Stimulated activated CD4-positive, alpha-beta T cell treated with anti-CD3 and anti-CD28 coated beads, Interleukin-2, amount 100 ng/mL, for 48 hours (primary cell): ENCODE results near the gene KCNJ6.

ENCODE experiments used
- DNase-seq, 2 donors: peaks; one replicate each; pipeline ENCODE4 v3.0.0-alpha.2; 2020

The KCNJ6 gene

DNA sequence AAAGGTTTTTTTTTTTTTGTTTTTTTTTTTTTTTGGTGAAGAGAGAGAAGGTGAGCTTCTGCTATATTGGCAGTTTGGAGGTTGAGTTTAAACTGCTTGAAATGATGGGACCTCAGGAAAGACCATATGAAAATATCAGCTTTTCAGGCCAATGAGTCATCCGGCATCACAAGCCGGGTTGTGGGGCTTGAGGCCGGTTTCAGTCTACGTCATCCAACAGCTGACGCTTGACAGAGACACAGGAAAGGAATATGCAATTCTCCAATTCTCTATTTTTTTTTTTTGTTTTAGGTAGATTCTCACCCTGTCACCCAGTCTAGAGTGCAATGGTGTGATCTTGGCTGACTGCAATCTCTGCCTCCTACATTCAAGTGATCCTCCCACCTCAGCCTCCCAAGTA is 52.4 kb downstream of the KCNJ6 start:
- no peak for DNase-seq

GRCh38 chr21:37862536-37862935 is 53.7 kb downstream of the KCNJ6 start:
- no peak for DNase-seq

DNA sequence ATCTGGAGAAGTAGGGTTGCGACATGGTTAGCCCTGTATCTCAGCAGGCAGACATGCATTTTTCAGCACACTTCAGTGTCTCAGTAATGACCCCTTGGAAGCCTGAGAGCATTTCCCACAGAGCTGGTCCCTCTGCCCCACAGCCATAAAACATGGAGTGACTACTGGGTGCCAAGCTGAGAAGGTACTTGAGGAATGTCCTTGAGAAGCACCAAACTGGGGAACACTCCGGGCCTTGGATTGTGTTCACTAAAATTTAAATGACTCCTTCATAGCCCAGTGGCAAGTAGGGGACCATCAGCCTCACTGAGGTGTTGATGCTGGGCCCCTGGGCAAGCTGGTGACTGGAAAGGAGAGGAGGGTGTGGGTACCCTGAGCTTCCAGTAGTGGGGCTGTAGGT is 54.7 kb downstream of the KCNJ6 start:
- DNase-seq = no peak

DNA sequence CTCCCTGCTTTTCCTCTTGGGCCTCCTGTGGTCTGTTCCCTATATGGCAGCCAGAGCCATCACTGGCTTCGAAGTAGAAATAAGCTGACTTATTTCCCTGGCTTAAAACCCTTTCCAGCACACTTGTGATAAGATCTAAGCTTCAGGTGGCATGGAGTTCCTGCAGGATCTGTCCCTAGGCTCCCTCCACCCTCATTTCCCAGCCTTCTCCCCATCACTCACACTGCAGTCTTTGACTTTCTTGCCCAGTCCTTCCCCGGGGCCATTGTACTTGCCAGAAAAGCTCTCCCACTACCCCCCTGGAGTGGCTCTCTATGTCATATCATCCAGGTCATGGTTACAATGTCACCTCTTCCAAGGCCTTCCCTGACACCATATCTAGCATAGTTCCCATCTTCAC is 55.8 kb downstream of the KCNJ6 start:
- no peak for DNase-seq

- DNase-seq = no peak
Measured at GRCh38 chr21:37855647-37856625, 60.3 kb downstream of the KCNJ6 start.

DNA sequence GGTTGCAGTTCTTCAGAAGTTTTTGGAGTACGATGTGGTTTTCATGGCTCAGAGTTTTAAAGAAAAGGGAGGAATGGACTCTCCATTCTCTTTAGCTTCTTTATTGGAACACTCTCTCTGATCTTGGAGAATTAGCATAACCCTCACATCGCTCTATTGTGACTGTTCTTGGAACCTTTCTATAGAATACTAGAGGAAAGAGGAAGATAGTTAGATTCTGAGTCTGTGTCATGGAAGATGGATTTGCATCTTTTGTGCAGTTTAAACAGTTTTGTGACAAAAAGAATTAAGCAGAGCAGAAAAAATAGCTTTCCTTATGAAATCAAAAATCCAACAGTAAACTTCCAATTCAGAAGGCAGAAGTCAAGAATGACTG is 61.0 kb downstream of the KCNJ6 start:
- DNase-seq = no peak

GRCh38 chr21:37849506-37850102 is 66.7 kb downstream of the KCNJ6 start:
- DNase-seq = no peak

- DNase-seq = no peak
Measured at GRCh38 chr21:37848721-37849490, 67.4 kb downstream of the KCNJ6 start.

DNA sequence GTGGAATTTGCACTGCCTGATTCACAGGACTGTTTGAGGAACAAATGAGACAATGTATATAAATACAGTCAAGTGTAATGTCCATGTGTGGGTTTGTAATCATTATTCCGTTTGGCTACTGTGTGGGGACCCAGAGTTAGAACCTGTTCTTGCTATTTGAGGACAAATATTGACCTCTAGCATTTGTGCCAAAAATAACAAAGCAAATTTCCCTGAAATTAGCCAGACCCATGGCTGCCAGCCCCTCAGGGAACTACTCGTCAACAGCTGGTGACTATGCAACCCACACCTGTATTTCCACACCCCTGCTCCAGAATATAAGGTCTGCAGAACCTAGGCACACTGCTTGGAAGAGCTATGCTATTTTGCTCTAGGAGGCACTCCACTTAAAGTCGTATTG is 70.7 kb downstream of the KCNJ6 start:
- DNase-seq = no peak

DNA sequence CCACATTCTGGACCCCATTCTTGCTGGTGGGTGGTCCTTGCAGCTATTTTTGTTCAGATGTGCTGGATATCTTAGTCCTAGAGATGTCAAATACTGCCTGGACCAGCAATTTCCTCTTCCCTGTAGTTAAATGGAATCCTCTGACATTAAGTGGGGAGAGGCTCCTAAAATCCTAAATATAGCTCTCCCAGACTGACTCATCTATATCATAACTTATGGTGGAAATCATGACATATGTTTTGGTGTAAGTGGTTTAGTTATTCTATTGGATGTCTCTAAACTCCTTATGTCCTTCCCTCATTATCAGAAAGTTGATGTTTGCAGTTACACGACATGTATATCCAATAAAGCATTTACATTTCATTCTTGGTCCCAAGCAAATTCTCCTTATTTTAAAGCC is 73.1 kb downstream of the KCNJ6 start:
- no peak for DNase-seq

DNA sequence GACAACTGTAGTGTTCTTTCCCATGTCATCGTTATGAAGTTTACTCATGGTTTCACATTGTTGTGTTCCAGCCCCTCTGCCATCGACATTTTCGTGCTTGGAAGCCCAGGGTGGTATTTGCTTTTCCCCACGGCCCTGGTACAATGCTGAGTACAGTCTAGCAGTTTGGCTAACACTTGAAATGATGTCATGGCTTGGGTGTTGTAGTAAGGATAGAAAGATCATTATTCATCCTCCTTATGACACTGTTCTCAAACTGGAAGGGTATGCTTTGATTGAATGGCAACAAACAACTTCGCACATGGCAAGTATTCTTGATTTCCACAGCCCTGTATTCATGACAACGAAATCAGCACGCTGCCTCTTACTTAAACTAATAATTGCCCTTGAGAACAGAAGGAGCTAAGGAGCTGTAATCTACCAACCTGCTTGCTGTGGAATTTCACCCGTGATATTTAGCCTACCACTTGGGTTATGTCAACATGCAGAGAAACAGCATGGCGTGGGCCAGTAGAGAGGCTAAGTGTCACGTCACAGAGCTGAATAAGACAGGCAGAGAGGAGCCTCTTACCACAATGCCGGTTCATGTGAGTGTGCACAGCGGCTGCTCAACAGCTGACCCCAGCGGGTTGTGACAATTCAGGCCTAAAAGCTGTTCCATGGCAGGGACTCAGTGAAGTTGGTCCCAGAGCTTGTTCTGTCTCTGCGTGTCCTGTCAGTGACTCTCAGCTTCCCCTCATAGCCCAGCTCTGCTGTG is 73.9 kb downstream of the KCNJ6 start:
- DNase-seq = no peak

GRCh38 chr21:37837381-37837780 is 78.9 kb downstream of the KCNJ6 start:
- DNase-seq = no peak

GRCh38 chr21:37835481-37835880 is 80.8 kb downstream of the KCNJ6 start:
- no peak for DNase-seq

DNA sequence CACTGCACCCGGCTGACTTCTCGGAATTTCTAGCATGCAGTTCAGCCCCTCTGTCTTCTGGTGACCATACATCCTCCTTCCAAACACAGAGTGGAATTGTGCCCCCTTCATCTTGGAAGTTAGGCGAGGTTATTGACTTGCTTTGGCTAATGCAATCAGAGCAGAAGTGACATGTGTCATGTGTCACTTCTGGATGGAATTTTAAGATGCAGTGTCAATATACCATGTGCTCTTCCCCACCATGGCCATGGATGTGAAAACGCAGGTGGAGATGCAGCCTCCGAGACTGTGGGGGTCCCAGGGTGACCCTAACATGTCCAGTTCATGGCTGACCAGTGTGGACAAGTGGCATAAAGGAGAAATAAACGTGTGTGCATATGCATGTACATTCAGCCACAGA is 83.0 kb downstream of the KCNJ6 start:
- no peak for DNase-seq

- DNase-seq = no peak
Measured at GRCh38 chr21:37829447-37829846, 86.8 kb downstream of the KCNJ6 start.

GRCh38 chr21:37828991-37829390 is 87.3 kb downstream of the KCNJ6 start:
- DNase-seq = no peak

DNA sequence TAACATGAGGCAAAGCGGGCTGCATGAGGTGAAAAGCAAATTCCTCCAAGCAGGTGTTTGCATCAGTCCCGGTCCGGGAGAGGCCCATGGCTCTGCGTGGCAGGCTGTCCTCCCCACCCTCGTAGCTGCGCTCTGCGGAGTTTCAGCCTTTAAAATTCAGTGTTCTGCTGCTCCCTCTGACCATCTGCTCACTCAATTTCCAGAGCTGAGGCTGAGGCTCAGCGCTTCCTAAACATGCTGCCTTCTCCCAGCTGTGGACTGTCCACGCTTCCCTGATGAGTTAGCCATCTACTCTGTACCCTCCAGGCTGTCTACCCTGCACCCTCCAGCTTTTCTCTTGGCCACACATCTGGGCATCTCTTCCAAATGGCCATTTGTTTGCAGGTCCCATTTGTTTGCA is 87.7 kb downstream of the KCNJ6 start:
- no peak for DNase-seq

- DNase-seq = no peak
Measured at GRCh38 chr21:37827913-37828312, 88.3 kb downstream of the KCNJ6 start.

- no peak for DNase-seq
Measured at GRCh38 chr21:37821786-37822450, 94.3 kb downstream of the KCNJ6 start.

- DNase-seq = no peak
Measured at GRCh38 chr21:37821092-37821491, 95.2 kb downstream of the KCNJ6 start.

DNA sequence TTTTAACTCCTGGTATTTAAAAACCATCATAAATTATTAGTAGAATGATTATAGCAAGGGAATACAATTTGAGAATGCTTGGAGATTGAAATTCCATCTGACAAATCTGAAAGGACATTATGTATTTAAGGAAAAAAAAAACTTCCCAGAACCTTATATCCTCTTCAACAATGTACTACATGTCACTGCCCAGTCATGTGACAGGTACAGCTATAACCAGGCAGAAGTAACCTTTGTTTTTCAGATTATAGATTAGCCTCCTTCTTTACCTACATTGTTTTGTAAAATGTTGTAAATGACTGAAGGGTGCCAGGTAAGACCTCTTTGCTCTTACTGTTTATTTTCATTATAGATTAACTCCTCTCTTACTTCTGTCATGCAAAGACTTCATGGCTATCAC is 96.9 kb downstream of the KCNJ6 start:
- no peak for DNase-seq

DNA sequence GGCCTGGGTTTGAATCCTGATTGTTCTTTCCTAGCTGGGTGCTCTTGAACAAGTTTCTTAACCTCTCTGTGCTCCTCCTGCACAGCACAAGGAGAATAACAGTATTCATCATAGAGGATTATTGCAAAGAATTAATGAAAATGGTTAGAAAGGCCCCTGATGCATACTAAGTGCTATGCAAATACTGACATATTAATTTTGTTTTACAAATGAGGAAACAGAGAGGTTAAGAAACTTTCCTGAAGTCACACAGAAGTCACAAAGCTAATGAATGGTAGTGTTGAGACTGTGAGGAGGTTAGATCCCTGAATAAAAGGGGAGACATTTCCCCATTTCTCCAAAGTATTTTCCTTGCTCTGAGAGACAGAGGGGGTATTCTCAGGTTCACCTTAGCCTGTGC is 99.0 kb downstream of the KCNJ6 start:
- no peak for DNase-seq
